GM03348 (cell line): ENCODE measurements around the gene POLR3C.
"Not testable (repeated sequence)": the region's sequence is repeated elsewhere in the genome, so short reads cannot be mapped to it uniquely, and the experiment has no call there.

Source experiments
- DNase-seq: peaks from one replicate; pipeline ENCODE4 v3.0.0; 2012; ENCODE audit warnings: low spot score

POLR3C gene

GRCh38 chr1:145823565-145824498 is at the start of gene POLR3C, which contains the start of gene RNF115:
Gene POLR3C, plus strand, starts transcription at chr1:145824200. Its CDS starts 1,577 bp downstream, at chr1:145825777.
Gene RNF115, minus strand, starts transcription at chr1:145824095. Its CDS starts 222 bp downstream, at chr1:145823873.
- DNase-seq, result peak; percentile 93

DNA sequence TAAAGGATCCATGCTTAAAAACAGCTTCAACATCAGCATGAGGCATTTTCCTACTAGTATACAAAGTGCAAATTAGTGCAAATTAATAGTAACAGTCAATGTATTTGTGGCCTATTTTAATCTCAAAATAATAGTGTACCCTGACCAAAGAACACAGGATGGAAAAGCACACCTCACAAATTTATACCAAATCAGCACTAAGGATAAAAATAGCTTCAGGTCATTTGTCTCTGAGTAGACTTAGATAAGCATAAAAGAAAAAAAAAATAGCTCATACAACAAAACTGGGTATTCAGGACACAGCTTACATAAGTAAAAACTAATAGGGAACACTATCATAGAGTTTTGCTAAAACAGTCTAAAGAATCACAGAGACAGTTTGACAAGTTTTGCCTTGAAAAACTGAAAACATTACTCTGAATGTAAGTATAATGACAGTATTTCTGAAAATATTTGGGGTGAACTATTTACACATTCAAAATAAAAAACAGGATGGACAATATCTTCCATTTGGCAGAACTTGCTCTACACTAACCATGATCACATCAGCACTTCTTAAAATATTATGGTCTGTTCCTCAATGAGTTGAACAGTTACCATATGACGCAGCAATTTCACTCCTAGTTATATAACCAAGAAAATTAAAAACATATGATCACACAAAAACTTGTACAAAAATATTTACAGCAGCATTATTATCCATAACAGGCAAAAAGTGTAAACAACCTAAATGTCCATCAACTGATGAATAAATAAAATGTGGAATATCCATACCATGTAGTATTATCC is 46.4 kb upstream of the POLR3C start:
- DNase-seq, result peak; percentile 12

DNA sequence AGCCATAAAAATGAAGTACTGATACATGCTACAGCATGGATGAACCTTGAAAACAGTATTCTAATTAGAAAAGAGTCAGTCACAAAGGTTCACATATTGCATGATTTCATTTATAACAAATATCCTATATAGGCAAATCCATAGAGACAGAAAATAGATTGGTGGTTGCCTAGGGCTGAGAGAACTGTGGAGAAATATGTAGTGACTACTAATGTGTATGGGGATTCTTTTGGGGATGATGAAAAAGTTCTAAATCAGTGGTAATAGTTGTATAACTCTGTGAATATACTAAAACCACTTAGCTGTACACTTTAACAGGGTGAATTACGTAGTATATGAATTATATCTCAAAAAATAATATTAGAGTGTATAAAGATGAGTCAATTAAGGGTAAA is 45.9 kb upstream of the POLR3C start:
- no peak for DNase-seq

DNA sequence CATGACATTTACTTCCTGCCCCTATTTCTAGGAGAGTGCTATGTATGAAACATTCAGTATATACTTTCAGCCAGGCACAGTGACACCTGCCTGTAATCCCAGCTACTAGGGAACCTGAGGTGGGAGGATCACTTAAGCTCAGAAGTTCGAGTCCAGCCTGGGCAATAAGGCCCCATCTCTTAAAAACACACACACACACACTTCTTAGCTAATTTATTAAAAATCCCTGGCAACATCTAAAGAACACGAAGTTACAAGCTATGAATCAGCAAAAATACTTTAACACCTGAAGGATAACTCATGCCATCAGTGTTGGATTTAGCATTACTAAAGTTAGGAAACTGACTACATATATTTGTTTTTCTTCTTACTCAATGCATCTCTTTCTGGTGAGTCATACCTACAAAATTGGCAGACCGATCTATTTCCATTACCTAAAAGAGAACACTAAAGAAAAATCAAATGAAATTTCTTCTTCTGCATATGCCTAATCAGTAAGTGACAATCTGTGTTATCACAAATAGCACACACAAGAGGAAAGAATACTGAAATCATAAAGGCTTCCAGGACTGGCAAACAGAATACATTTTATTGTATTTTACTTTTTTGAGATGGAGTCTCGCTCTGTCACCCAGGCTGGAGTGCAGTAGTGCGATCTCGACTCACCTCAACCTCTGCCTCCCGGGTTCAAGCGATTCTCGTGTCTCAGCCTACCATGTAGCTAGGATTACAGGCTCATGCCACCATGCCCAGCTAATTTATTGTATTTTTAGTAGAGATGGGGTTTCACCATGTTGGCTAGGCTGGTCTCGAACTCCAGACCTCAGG is 41.5 kb upstream of the POLR3C start:
- peak; percentile 63 for DNase-seq

DNA sequence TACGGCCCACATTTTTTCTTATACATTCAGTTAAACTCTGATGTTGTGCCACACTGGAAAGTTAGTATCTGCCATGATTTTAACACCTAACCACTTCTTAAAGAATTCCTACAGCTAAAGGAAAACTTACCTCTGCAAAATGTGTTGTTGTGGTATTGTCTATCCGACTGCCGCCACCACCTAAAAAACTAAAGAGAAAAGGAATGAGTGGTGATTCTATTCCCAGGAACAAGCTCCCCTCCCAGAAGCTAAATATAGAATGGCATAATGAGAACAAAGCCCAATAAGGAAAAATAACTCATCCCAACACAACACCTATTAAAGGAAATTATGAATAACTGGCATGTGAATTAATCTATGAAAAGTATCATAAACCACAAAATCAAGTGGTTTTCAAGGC is 39.6 kb upstream of the POLR3C start:
- DNase-seq, result no peak

- DNase-seq, result no peak
Measured at GRCh38 chr1:145785547-145785946, 38.5 kb upstream of the POLR3C start.

- DNase-seq, result no peak
Measured at GRCh38 chr1:145786271-145786670, 37.7 kb upstream of the POLR3C start.

DNA sequence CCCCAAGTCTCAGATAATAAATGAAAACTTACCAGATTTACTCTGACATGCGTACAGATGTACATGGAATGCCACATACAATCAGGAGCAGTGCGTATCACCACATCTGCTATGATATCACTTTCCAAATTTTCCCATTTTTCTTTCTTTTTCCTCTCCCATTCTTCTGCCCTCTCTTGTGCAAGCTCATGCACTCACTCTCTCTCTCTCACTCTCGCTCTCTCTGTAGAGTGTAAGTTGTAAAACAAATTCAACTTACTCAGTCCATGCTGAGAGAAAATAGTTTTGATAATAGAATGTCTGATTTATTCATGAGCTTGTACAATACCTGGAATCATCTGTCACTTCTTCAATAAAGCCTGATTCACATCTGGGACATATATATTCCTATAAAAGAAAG is 35.4 kb upstream of the POLR3C start:
- no peak for DNase-seq

DNA sequence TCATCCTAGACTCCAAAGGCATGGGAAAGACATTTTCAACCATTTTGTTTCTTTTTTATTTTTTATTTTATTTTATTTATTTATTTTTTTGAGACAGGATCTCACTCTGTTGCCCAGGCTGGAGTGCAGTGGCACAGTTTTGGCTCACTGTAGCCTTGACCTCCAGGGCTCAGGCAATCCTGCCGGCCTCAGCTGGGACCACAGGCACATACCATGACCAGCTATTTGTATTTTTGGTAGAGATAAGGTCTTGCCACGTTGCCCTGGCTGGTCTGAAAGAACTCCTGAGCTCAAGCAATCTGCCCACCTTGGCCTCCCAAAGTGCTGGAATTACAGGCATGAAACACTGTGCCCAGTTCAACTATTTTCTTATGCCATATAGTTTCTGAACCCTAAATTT is 32.1 kb upstream of the POLR3C start:
- not testable (repeated sequence) for DNase-seq

DNA sequence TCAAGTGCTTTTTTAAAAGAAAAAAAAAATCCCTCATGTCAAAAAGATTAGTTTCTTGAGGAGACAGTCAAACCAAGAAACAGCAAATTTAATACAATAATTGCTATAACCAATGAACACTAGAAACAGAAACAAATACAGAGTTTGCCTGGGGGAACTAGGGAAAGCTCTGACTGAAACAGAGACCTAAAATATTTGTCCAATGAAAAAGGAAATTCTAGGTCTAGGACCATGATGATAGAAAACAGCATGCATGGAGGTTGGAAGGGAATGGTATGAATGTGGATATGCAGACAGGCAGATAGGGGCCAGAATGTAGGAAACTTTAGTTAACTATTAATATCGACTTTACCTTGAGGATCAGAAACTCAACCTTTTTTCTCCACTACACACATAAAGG is 31.5 kb upstream of the POLR3C start:
- DNase-seq, result no peak

- no peak for DNase-seq
Measured at GRCh38 chr1:145795257-145795881, 28.6 kb upstream of the POLR3C start.

DNA sequence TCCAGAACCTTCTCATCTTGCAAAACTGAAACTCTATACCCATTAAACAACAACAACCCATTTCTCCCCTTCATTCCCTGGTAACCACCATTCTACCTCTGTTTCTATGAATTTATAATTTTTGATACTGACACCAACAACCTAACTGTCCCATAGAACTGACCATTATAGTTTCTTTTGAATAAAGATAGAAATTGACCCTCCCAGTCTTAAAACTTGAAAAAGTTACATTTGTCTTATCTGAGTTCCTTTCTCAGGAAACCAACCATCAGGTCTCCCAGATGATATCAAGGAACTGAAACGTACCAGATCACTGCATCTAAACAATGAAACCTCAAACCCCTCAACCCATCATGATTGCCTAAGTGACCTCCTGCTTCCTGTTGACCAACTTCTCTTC is 27.2 kb upstream of the POLR3C start:
- no peak for DNase-seq

DNA sequence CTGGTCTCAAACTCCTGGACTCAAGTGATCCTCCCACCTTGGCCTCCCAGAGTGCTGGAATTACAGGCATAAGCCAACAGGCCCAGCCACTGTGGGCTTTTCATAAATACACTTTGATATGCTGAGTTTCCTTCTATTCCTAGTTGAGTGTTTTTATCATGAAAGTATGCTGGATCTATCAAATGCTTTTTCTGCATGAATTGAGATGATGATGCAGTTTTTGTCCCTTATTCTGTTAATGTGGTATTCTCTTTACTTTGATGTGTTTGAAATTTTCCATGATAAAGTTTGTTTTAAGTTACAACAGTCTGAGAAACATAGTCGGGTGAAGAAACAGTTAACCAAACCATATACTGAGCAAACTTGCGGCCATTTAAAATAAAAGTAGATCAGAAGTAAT is 24.2 kb upstream of the POLR3C start:
- DNase-seq, result no peak

DNA sequence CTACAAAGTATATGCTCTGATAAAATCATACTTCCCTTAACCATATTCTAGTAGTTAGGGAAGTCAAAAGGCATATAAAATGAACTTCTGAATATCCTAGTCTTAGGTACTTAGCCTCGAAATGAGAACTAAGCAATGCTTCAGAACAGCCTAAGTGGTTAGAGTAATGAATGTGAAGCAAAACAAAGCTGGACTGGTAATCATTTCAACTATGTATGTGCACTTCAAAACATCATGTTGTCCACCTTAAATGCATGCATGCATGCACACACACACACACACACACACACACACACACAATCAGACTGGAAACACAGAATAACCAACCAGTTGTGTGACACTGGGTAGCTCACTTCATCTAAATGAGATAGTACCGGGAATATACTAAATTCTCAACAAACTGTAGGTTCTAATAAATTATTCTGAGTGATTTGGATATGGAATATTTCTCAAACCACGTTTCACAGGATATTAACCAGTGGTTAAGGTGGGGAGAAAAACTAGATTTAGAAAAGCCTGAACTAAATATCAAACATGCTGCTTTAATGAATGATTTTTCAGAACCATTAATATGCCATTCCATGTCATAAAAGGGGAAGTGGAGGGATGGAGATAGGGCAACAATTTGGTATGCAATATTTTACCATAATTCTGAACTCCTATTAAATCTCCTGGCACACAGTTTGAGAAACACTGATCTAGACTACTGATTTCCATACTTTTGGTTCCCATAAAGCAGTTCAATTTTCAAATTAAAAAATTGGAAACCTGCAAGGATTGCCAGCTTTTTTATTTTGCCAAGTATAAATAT is 19.6 kb upstream of the POLR3C start:
- no peak for DNase-seq

DNA sequence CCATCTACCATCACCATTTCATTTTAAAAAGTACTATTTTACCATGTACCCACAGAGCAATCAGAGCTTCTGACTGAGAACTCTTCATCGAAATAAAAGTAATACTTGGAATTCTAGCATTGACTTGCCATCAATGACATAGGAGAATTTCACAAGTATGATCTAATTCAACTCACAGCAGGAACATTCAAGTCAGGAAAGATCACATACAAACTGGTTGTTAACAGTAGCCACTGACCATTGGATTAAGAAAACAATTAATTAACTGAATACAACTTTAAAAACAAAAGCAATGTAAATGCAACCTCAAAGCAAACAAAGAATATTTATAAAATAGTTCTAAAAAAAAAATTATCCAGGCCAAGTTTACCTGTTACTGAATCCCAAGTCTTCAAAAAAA is 18.9 kb upstream of the POLR3C start:
- DNase-seq, result no peak

- no peak for DNase-seq
Measured at GRCh38 chr1:145806408-145806807, 17.6 kb upstream of the POLR3C start.

DNA sequence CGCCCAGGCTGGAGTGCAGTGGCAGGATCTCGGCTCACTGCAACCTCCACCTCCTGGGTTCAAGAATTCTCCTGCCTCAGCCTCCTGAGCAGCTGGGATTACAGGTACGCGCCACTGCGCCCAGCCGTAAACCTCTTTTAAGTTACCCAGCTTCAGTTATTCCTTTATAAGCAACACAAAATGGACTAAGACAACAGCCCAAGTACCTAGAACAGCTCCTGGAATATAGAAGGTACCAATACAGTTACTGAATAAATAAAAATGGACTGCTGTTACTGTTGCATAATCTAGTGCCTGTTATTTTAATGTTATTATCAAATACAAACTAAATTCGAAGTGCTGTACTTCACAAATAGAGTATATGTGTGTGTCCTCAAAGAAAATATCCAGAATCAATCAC is 17.2 kb upstream of the POLR3C start:
- DNase-seq, result no peak

GRCh38 chr1:145812977-145813810 is 10.8 kb upstream of the POLR3C start:
- DNase-seq, result not testable (repeated sequence)

DNA sequence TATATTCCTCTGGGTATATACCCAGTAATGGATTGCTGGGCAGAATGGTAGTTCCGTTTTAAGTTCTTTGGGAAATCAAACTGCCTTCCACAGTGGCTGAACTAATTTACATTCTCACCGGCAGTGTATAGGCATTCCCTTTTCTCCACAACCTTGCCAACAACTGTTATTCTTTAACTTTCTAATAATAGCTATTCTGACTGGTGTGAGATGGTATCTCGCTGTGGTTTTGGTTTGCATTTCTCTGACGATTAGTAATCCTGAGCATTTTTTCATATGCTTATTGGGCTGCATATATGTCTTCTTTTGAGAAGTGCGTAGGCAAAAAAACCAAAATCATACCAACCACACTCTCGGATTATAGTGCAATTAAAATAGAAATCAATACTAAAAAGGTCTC is 5.9 kb upstream of the POLR3C start:
- DNase-seq, result not testable (repeated sequence)
